Central memory CD8-positive, alpha-beta T cell (primary cell): Measurements from ENCODE around the gene AHDC1.

Experiments
- ATAC-seq: fragments of 150-1000 bp; cut with Tn5 transposase; replicated peaks from 2 replicates; pipeline ENCODE4 v1.10.0; 2022; ENCODE audit warnings: mild to moderate bottlenecking, moderate FRiP score, moderate number of reproducible peaks; ENCODE audit not compliant: poor library complexity, severe bottlenecking; ENCODE audit errors: extremely low read depth
- DNase-seq, 2 donors: peaks; one replicate each; pipeline ENCODE4 v3.0.0; 2021; ENCODE audit warnings: low spot score in 2 of 2
- H3K27ac Mint-ChIP-seq: one replicate; pipeline ENCODE4 v1.8.0; 2022; ENCODE audit warnings: low read depth, mild to moderate bottlenecking, moderate library complexity, mixed read lengths
- H3K27me3 Mint-ChIP-seq: one replicate; pipeline ENCODE4 v1.8.0; 2022; ENCODE audit warnings: mixed read lengths
- H3K36me3 Mint-ChIP-seq: one replicate; pipeline ENCODE4 v1.8.0; 2022; ENCODE audit warnings: mild to moderate bottlenecking, moderate library complexity, mixed read lengths; ENCODE audit not compliant: insufficient read depth
- H3K4me1 Mint-ChIP-seq: one replicate; pipeline ENCODE4 v1.8.0; 2022; ENCODE audit warnings: mixed read lengths
- H3K4me3 Mint-ChIP-seq: one replicate; pipeline ENCODE4 v1.8.0; 2022; ENCODE audit warnings: mild to moderate bottlenecking, moderate library complexity, mixed read lengths
- H3K9me3 Mint-ChIP-seq: one replicate; pipeline ENCODE4 v1.8.0; 2022; ENCODE audit warnings: mixed read lengths

AHDC1 gene

GRCh38 chr1:27597516-27598294 is 6.2 kb downstream of the AHDC1 start:
- Mint-ChIP-seq H3K27me3 (no peaks in the 10 kb centered on the region), H3K36me3 (peaks cover 2% of the 10 kb centered on the region), H3K4me3 (no peak overlapping the region), H3K9me3 (no peaks in the 10 kb centered on the region), H3K27ac (peak overlapping the region; percentile 80), H3K4me1 (peaks cover 25% of the 10 kb centered on the region)
- ATAC-seq (no peak), DNase-seq (no peak)

GRCh38 chr1:27596986-27597385 is 7.0 kb downstream of the AHDC1 start:
- Mint-ChIP-seq H3K36me3 (no peaks in the 10 kb centered on the region), H3K27me3 (no peaks in the 10 kb centered on the region), H3K27ac (no peak overlapping the region), H3K4me1 (peaks cover 21% of the 10 kb centered on the region), H3K4me3 (no peak overlapping the region), H3K9me3 (no peaks in the 10 kb centered on the region)
- ATAC-seq (no peak), DNase-seq (no peak)

GRCh38 chr1:27596261-27596660 is 7.7 kb downstream of the AHDC1 start:
- Mint-ChIP-seq H3K4me1 (peaks cover 21% of the 10 kb centered on the region), H3K27me3 (no peaks in the 10 kb centered on the region), H3K27ac (no peak overlapping the region), H3K36me3 (no peaks in the 10 kb centered on the region), H3K4me3 (no peak overlapping the region), H3K9me3 (no peaks in the 10 kb centered on the region)
- ATAC-seq (no peak), DNase-seq (no peak)

- Mint-ChIP-seq H3K27me3 (no peaks in the 10 kb centered on the region), H3K9me3 (no peaks in the 10 kb centered on the region), H3K4me1 (peaks cover 15% of the 10 kb centered on the region), H3K36me3 (no peaks in the 10 kb centered on the region), H3K27ac (no peak overlapping the region), H3K4me3 (no peak overlapping the region)
- peak; percentile 45 for ATAC-seq
- no peak for DNase-seq
These were observed 8.3 kb downstream of the AHDC1 start for GRCh38 chr1:27595597-27595996.

- Mint-ChIP-seq H3K27ac (no peak overlapping the region), H3K4me1 (peaks cover 8% of the 10 kb centered on the region), H3K36me3 (no peaks in the 10 kb centered on the region), H3K4me3 (no peak overlapping the region), H3K9me3 (no peaks in the 10 kb centered on the region), H3K27me3 (no peaks in the 10 kb centered on the region)
- ATAC-seq, result peak; percentile 64
- DNase-seq, result no peak
These were observed 9.1 kb downstream of the AHDC1 start for GRCh38 chr1:27594564-27595510.

- no peaks in the 10 kb centered on the region for H3K9me3 Mint-ChIP-seq
- H3K4me3 Mint-ChIP-seq, result no peak overlapping the region
- H3K27ac Mint-ChIP-seq, result no peak overlapping the region
- H3K36me3 Mint-ChIP-seq, result no peaks in the 10 kb centered on the region
- H3K4me1 Mint-ChIP-seq, result peaks cover 5% of the 10 kb centered on the region
- ATAC-seq (no peak), DNase-seq (no peak)
- H3K27me3 Mint-ChIP-seq, result no peaks in the 10 kb centered on the region
These were observed 10.0 kb downstream of the AHDC1 start for GRCh38 chr1:27593678-27594563.

GRCh38 chr1:27592931-27593677 is 10.8 kb downstream of the AHDC1 start:
- Mint-ChIP-seq H3K4me1 (no peaks in the 10 kb centered on the region), H3K36me3 (no peaks in the 10 kb centered on the region), H3K4me3 (no peak overlapping the region), H3K9me3 (no peaks in the 10 kb centered on the region), H3K27ac (no peak overlapping the region), H3K27me3 (no peaks in the 10 kb centered on the region)
- ATAC-seq (no peak), DNase-seq (no peak)

- ATAC-seq (no peak), DNase-seq (no peak)
- Mint-ChIP-seq H3K4me1 (no peaks in the 10 kb centered on the region), H3K36me3 (no peaks in the 10 kb centered on the region), H3K9me3 (no peaks in the 10 kb centered on the region), H3K27me3 (no peaks in the 10 kb centered on the region), H3K27ac (no peak overlapping the region), H3K4me3 (no peak overlapping the region)
These were observed 11.6 kb downstream of the AHDC1 start for GRCh38 chr1:27592232-27592930.

- H3K27ac Mint-ChIP-seq, result no peak overlapping the region
- ATAC-seq, result no peak
- no peak overlapping the region for H3K4me3 Mint-ChIP-seq
- no peaks in the 10 kb centered on the region for H3K27me3 Mint-ChIP-seq
- DNase-seq, result no peak
- no peaks in the 10 kb centered on the region for H3K4me1 Mint-ChIP-seq
- H3K36me3 Mint-ChIP-seq, result no peaks in the 10 kb centered on the region
- no peaks in the 10 kb centered on the region for H3K9me3 Mint-ChIP-seq
These were observed 12.3 kb downstream of the AHDC1 start for GRCh38 chr1:27591622-27592021.

- H3K27ac Mint-ChIP-seq, result no peak overlapping the region
- no peaks in the 10 kb centered on the region for H3K27me3 Mint-ChIP-seq
- H3K4me3 Mint-ChIP-seq, result no peak overlapping the region
- H3K36me3 Mint-ChIP-seq, result no peaks in the 10 kb centered on the region
- H3K4me1 Mint-ChIP-seq, result no peaks in the 10 kb centered on the region
- ATAC-seq, result no peak
- no peaks in the 10 kb centered on the region for H3K9me3 Mint-ChIP-seq
- no peak for DNase-seq
These were observed 12.9 kb downstream of the AHDC1 start for GRCh38 chr1:27590917-27591508.

GRCh38 chr1:27589841-27590426 is 14.0 kb downstream of the AHDC1 start:
- Mint-ChIP-seq H3K27me3 (no peaks in the 10 kb centered on the region), H3K9me3 (no peaks in the 10 kb centered on the region), H3K27ac (no peak overlapping the region), H3K36me3 (no peaks in the 10 kb centered on the region), H3K4me1 (no peaks in the 10 kb centered on the region), H3K4me3 (no peak overlapping the region)
- ATAC-seq, result no peak
- DNase-seq, result no peak
